Stimulated activated naive CD8-positive, alpha-beta T cell treated with anti-CD3 and anti-CD28 coated beads, Interleukin-15, Interleukin-2, amounts not matched to agents 100 ng/mL and 50 ng/mL, for 24 hours (primary cell): ENCODE measurements around the gene TRAM2.

Source experiments
- H3K27ac Mint-ChIP-seq: one replicate; pipeline ENCODE4 v1.8.0; 2021; ENCODE audit warnings: mild to moderate bottlenecking, mixed read lengths
- H3K27me3 Mint-ChIP-seq: one replicate; pipeline ENCODE4 v1.8.0; 2021; ENCODE audit warnings: mixed read lengths
- H3K36me3 Mint-ChIP-seq: one replicate; pipeline ENCODE4 v1.8.0; 2021; ENCODE audit warnings: low read depth, mixed read lengths
- H3K4me1 Mint-ChIP-seq: one replicate; pipeline ENCODE4 v1.8.0; 2021; ENCODE audit warnings: low read depth, mixed read lengths
- H3K4me3 Mint-ChIP-seq: one replicate; pipeline ENCODE4 v1.8.0; 2021; ENCODE audit warnings: mild to moderate bottlenecking, mixed read lengths
- H3K9me3 Mint-ChIP-seq: one replicate; pipeline ENCODE4 v1.8.0; 2021; ENCODE audit warnings: mixed read lengths

TRAM2 gene

GRCh38 chr6:52580905-52581304 is 4.0 kb upstream of the TRAM2 start:
- Mint-ChIP-seq H3K9me3 (no peaks in the 10 kb centered on the region), H3K36me3 (peaks cover 3% of the 10 kb centered on the region), H3K4me3 (no peak overlapping the region), H3K27ac (no peak overlapping the region), H3K4me1 (peaks cover 17% of the 10 kb centered on the region), H3K27me3 (no peaks in the 10 kb centered on the region)

DNA sequence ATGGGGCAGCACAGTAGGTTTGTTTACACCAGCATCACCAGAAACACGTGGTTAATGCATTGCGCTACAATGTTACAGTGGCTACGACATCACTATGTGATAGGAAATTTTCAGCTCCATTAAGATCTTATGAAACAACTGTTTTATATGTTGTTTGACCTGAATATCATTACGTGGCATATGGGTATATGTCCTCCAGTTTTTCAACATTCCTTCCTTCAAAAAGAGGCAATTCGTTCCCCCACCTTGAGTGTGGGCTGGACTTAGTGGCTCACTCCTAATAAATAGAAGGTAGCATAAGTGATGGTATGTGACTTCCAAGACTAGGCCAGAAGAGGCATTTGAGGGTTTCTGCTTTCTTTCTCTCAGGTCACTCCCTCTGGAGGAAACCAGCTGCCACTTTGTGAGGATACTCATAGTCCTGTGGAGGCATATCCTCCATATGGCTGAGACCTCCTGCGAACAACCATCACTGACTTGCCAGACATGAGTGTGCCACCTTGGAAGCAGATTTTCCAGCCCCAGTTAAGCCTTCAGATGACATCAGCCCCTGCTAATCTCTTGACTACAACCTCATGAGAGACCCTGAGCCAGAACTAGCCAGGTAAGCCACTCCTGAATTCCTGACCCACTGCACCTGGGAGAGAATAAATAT is 2.3 kb upstream of the TRAM2 start:
- H3K27me3 Mint-ChIP-seq = no peaks in the 10 kb centered on the region
- H3K4me1 Mint-ChIP-seq = peaks cover 35% of the 10 kb centered on the region
- H3K36me3 Mint-ChIP-seq = peaks cover 3% of the 10 kb centered on the region
- H3K9me3 Mint-ChIP-seq = no peaks in the 10 kb centered on the region
- no peak overlapping the region for H3K4me3 Mint-ChIP-seq
- no peak overlapping the region for H3K27ac Mint-ChIP-seq

DNA sequence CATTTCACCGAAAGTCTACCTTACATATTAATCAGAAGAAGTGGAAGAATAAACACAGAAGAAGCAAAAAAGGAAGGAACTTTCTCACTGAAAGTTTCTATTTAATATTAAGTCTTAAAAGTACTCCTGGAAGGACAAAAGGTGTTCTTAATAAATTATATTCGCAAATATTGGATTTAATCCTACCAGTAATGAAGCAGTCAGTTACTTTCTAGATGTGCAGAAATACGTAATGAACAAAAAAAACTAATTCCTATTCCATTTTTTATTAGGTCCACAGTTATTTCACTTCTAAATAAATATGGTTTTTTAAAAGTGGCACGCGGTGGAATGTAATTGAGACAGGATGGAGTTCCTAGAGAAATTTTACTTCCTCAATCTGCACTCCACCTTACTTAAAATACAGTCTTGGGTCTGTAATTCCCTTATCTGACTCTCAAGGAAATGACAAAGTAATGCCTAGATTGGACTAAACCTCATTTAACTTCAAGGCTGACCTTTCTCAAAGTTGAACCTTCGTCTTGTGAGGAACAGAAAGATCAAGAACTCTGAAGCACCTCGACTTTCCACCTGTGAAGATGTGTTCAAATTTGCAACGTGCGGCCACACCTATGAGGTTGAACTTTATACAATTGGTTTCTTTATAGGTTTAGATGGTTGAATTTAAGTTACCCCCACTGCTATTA is 1.1 kb upstream of the TRAM2 start:
- Mint-ChIP-seq H3K36me3 (peaks cover 3% of the 10 kb centered on the region), H3K4me3 (peak overlapping the region; percentile 77), H3K27me3 (no peaks in the 10 kb centered on the region), H3K4me1 (peaks cover 45% of the 10 kb centered on the region), H3K9me3 (no peaks in the 10 kb centered on the region), H3K27ac (peak overlapping the region; percentile 41)

- no peaks in the 10 kb centered on the region for H3K9me3 Mint-ChIP-seq
- H3K36me3 Mint-ChIP-seq = no peaks in the 10 kb centered on the region
- peak overlapping the region; percentile 76 for H3K4me3 Mint-ChIP-seq
- peak overlapping the region; percentile 43 for H3K27ac Mint-ChIP-seq
- H3K27me3 Mint-ChIP-seq = no peaks in the 10 kb centered on the region
- H3K4me1 Mint-ChIP-seq = peaks cover 49% of the 10 kb centered on the region
Observed at GRCh38 chr6:52576392-52577021, 353 bp downstream of the TRAM2 start.

GRCh38 chr6:52576054-52576391 is 837 bp downstream of the TRAM2 start:
- peak overlapping the region; percentile 76 for H3K4me3 Mint-ChIP-seq
- H3K36me3 Mint-ChIP-seq = no peaks in the 10 kb centered on the region
- no peaks in the 10 kb centered on the region for H3K9me3 Mint-ChIP-seq
- H3K27ac Mint-ChIP-seq = peak overlapping the region; percentile 34
- H3K27me3 Mint-ChIP-seq = no peaks in the 10 kb centered on the region
- H3K4me1 Mint-ChIP-seq = peaks cover 49% of the 10 kb centered on the region

- H3K27me3 Mint-ChIP-seq = no peaks in the 10 kb centered on the region
- H3K27ac Mint-ChIP-seq = peak overlapping the region; percentile 34
- H3K36me3 Mint-ChIP-seq = no peaks in the 10 kb centered on the region
- H3K4me1 Mint-ChIP-seq = peaks cover 49% of the 10 kb centered on the region
- H3K9me3 Mint-ChIP-seq = no peaks in the 10 kb centered on the region
- peak overlapping the region; percentile 76 for H3K4me3 Mint-ChIP-seq
Observed at GRCh38 chr6:52575502-52575892, 1.4 kb downstream of the TRAM2 start.

- Mint-ChIP-seq H3K27ac (no peak overlapping the region), H3K36me3 (no peaks in the 10 kb centered on the region), H3K27me3 (no peaks in the 10 kb centered on the region), H3K4me3 (peak overlapping the region; percentile 76), H3K4me1 (peaks cover 49% of the 10 kb centered on the region), H3K9me3 (no peaks in the 10 kb centered on the region)
Observed at GRCh38 chr6:52574709-52575501, 2.0 kb downstream of the TRAM2 start.

DNA sequence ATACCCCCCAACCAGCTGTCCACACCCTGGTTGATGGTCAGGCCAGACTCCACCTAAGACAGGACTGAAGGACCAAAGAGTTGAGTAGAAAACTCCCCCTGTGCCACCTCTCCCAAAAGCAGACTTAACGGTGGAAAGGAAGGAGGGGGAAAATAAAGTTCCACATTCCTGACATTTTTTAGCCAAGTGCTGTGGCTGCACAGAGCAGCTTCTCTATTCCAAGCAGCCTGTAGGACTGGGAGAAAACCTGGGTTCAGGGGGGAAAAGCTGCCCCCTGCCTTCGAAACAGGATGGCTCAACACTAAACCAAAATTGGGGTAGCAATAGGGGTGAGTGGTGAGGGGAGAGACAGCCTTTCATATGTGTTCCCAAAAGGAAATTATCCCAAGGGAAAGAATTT is 3.6 kb downstream of the TRAM2 start:
- H3K9me3 Mint-ChIP-seq = no peaks in the 10 kb centered on the region
- H3K4me3 Mint-ChIP-seq = no peak overlapping the region
- H3K27me3 Mint-ChIP-seq = no peaks in the 10 kb centered on the region
- peaks cover 50% of the 10 kb centered on the region for H3K4me1 Mint-ChIP-seq
- no peak overlapping the region for H3K27ac Mint-ChIP-seq
- H3K36me3 Mint-ChIP-seq = no peaks in the 10 kb centered on the region

GRCh38 chr6:52572536-52572935 is 4.3 kb downstream of the TRAM2 start:
- no peaks in the 10 kb centered on the region for H3K9me3 Mint-ChIP-seq
- H3K36me3 Mint-ChIP-seq = no peaks in the 10 kb centered on the region
- no peak overlapping the region for H3K27ac Mint-ChIP-seq
- H3K4me3 Mint-ChIP-seq = no peak overlapping the region
- peaks cover 46% of the 10 kb centered on the region for H3K4me1 Mint-ChIP-seq
- H3K27me3 Mint-ChIP-seq = no peaks in the 10 kb centered on the region

DNA sequence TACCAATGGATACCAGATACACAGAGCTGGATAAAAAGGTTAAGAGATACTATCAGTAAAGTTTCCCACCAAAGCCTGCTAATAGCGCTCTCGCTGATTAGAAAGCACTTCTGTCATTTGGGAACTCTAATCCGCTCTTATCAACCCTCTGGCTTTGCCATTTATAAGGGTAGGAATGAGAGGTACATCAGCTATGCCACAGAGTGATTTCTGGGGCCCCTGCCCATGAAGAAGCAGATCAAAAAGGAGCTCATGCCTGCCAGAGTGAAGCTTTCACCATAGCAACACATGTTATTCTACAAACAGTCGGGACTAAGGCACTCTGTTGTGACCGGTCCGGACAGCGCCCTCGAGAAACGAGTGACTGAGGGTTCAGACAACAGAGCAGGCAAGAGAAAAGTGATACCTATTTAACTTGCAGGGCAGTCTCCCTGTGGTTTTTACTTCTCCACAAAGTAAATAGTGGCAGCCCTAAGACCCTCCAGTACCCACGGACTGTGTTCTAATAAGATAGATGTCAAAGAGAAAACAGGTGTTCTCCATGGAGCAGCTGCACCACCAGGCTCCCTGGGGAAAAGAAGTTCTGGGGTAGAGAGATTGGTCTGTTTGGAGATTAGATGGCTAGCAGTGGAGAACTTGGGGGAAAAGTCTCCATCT is 5.6 kb downstream of the TRAM2 start:
- H3K4me1 Mint-ChIP-seq = peaks cover 49% of the 10 kb centered on the region
- no peaks in the 10 kb centered on the region for H3K36me3 Mint-ChIP-seq
- no peak overlapping the region for H3K27ac Mint-ChIP-seq
- H3K4me3 Mint-ChIP-seq = no peak overlapping the region
- H3K9me3 Mint-ChIP-seq = no peaks in the 10 kb centered on the region
- no peaks in the 10 kb centered on the region for H3K27me3 Mint-ChIP-seq

GRCh38 chr6:52570291-52570700 is 6.6 kb downstream of the TRAM2 start:
- Mint-ChIP-seq H3K36me3 (no peaks in the 10 kb centered on the region), H3K9me3 (no peaks in the 10 kb centered on the region), H3K27ac (no peak overlapping the region), H3K4me3 (no peak overlapping the region), H3K4me1 (peaks cover 41% of the 10 kb centered on the region), H3K27me3 (no peaks in the 10 kb centered on the region)

DNA sequence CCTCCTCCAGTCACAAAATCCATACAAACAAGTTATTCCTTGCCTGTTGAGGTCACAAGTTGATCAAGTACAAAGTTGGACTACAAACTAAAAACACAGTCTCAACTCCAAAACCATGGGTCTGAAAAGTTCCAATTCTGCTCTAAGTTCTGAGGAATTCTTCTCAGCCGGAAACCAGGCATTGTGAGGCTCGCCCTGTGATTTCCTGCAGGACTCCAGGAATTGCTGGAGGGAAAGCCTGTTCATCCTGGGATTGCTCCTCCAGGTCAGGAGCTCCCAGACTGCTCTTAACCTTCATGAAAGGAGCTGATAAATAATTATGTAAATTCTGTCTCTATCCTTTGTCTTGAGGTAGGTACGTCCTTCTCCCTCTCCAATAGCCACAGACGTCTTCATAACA is 8.5 kb downstream of the TRAM2 start:
- no peaks in the 10 kb centered on the region for H3K27me3 Mint-ChIP-seq
- H3K27ac Mint-ChIP-seq = no peak overlapping the region

GRCh38 chr6:52566853-52567279 is 10.0 kb downstream of the TRAM2 start:
- no peak overlapping the region for H3K27ac Mint-ChIP-seq
- no peaks in the 10 kb centered on the region for H3K9me3 Mint-ChIP-seq
- no peaks in the 10 kb centered on the region for H3K36me3 Mint-ChIP-seq
- H3K27me3 Mint-ChIP-seq = no peaks in the 10 kb centered on the region
- no peak overlapping the region for H3K4me3 Mint-ChIP-seq
- peaks cover 15% of the 10 kb centered on the region for H3K4me1 Mint-ChIP-seq

More for the DNA sequence above, 8.5 kb downstream of the TRAM2 start:
- Mint-ChIP-seq H3K4me1 (peaks cover 24% of the 10 kb centered on the region), H3K4me3 (no peak overlapping the region), H3K36me3 (no peaks in the 10 kb centered on the region), H3K9me3 (no peaks in the 10 kb centered on the region)

GRCh38 chr6:52566201-52566600 is 10.7 kb downstream of the TRAM2 start:
- Mint-ChIP-seq H3K27me3 (no peaks in the 10 kb centered on the region), H3K4me1 (peaks cover 15% of the 10 kb centered on the region), H3K27ac (no peak overlapping the region), H3K36me3 (no peaks in the 10 kb centered on the region), H3K4me3 (no peak overlapping the region), H3K9me3 (no peaks in the 10 kb centered on the region)
